Left ventricle myocardium inferior (tissue), 1 donor: ENCODE measurements around the gene FBP1. TPM values are rescaled to one million over a fixed set of nuclear protein-coding genes. Genes with fewer than 3 reads are reported as not detected.

Experiments
- DNase-seq: peaks from one replicate; pipeline ENCODE4 v3.0.0-alpha.2; 2020
- H3K27ac ChIP-seq: fragments of 200-600 bp; replicated peaks from 2 replicates; pipeline ENCODE4 v1.8.0; 2021
- H3K27me3 ChIP-seq: fragments of 200-600 bp; 2 replicates; pipeline ENCODE4 v1.8.0; 2021; ENCODE audit warnings: low read depth
- H3K36me3 ChIP-seq: fragments of 200-600 bp; 2 replicates; pipeline ENCODE4 v1.8.0; 2021
- H3K4me1 ChIP-seq: fragments of 200-600 bp; 2 replicates; pipeline ENCODE4 v1.8.0; 2021
- H3K4me3 ChIP-seq: fragments of 200-600 bp; 2 replicates; pipeline ENCODE4 v1.8.0; 2021; ENCODE audit warnings: mild to moderate bottlenecking, moderate library complexity
- H3K9me3 ChIP-seq: fragments of 200-600 bp; replicated peaks from 2 replicates; pipeline ENCODE4 v1.8.0; 2021
- CTCF ChIP-seq: fragments of 200-600 bp; IDR thresholded peaks from 2 replicates; pipeline ENCODE4 v1.8.0; 2021; ENCODE audit warnings: antibody characterized with exemption, mild to moderate bottlenecking, borderline replicate concordance
- intact Hi-C: fragments of 100-400 bp; cut with micrococcal nuclease; formaldehyde crosslinking; loops from one replicate; pipeline ENCODE4 v1.11.0; 2022
- total RNA-seq: library from RNA; stranded (reverse); fragmentation: NEBNext Ultra II Directional; extraction: Animal tissue kit (Norgen Biotek cat#: 25700); gene quantifications from one replicate; pipeline ENCODE4 v1.2.1, GENCODE V29; 2021
- donor health status: DM: no; HTN: yes; CAD: no; lungs with severe emphysema.

Gene FBP1
- total RNA-seq, 1 donor from 2014 or later: 0.74 TPM

- no peak overlapping the region for H3K27ac ChIP-seq
- H3K4me3 ChIP-seq: no peak overlapping the region
- no peaks in the 10 kb centered on the region for H3K9me3 ChIP-seq
- H3K36me3 ChIP-seq: no peaks in the 10 kb centered on the region
- DNase-seq: no peak
- H3K4me1 ChIP-seq: peaks cover 7% of the 10 kb centered on the region
- intact Hi-C loops: no loop called here
- no peak for TF ChIP-seq CTCF
- peaks cover 12% of the 10 kb centered on the region for H3K27me3 ChIP-seq
Measured at GRCh38 chr9:94664801-94665200, 25.5 kb upstream of the FBP1 start.

GRCh38 chr9:94663640-94664039, 24.3 kb upstream of the FBP1 start:
- TF ChIP-seq CTCF: no peak
- H3K4me3 ChIP-seq: no peak overlapping the region
- H3K27ac ChIP-seq: no peak overlapping the region
- intact Hi-C loops: no loop called here
- peaks cover 12% of the 10 kb centered on the region for H3K27me3 ChIP-seq
- no peak for DNase-seq
- no peaks in the 10 kb centered on the region for H3K36me3 ChIP-seq
- no peaks in the 10 kb centered on the region for H3K4me1 ChIP-seq
- no peaks in the 10 kb centered on the region for H3K9me3 ChIP-seq

- no peak for TF ChIP-seq CTCF
- H3K36me3 ChIP-seq: no peaks in the 10 kb centered on the region
- DNase-seq: no peak
- intact Hi-C loops: no loop called here
- H3K27ac ChIP-seq: no peak overlapping the region
- H3K4me1 ChIP-seq: no peaks in the 10 kb centered on the region
- peaks cover 12% of the 10 kb centered on the region for H3K27me3 ChIP-seq
- no peaks in the 10 kb centered on the region for H3K9me3 ChIP-seq
- no peak overlapping the region for H3K4me3 ChIP-seq
Measured at GRCh38 chr9:94663140-94663539, 23.8 kb upstream of the FBP1 start.

GRCh38 chr9:94657021-94657725, 17.9 kb upstream of the FBP1 start:
- TF ChIP-seq CTCF: no peak
- no peaks in the 10 kb centered on the region for H3K9me3 ChIP-seq
- H3K27me3 ChIP-seq: no peaks in the 10 kb centered on the region
- H3K36me3 ChIP-seq: no peaks in the 10 kb centered on the region
- H3K27ac ChIP-seq: no peak overlapping the region
- no peak for DNase-seq
- H3K4me1 ChIP-seq: no peaks in the 10 kb centered on the region
- H3K4me3 ChIP-seq: no peak overlapping the region
- intact Hi-C loops: no loop called here

GRCh38 chr9:94656200-94656599, 16.9 kb upstream of the FBP1 start:
- no peak overlapping the region for H3K27ac ChIP-seq
- no peaks in the 10 kb centered on the region for H3K27me3 ChIP-seq
- no peak for TF ChIP-seq CTCF
- no peaks in the 10 kb centered on the region for H3K4me1 ChIP-seq
- H3K4me3 ChIP-seq: no peak overlapping the region
- intact Hi-C loops: no loop called here
- no peaks in the 10 kb centered on the region for H3K9me3 ChIP-seq
- no peaks in the 10 kb centered on the region for H3K36me3 ChIP-seq
- no peak for DNase-seq

- no peak overlapping the region for H3K27ac ChIP-seq
Measured at GRCh38 chr9:94655739-94656138, 16.4 kb upstream of the FBP1 start.

More at GRCh38 chr9:94655739-94656138, 16.4 kb upstream of the FBP1 start:
- Histone ChIP-seq H3K4me3 (no peak overlapping the region), H3K36me3 (no peaks in the 10 kb centered on the region), H3K4me1 (no peaks in the 10 kb centered on the region), H3K9me3 (no peaks in the 10 kb centered on the region), H3K27me3 (no peaks in the 10 kb centered on the region)
- no peak for TF ChIP-seq CTCF
- DNase-seq: no peak
- intact Hi-C loops: no loop called here
